Endothelial cell of umbilical vein (primary cell): ENCODE data around the gene TRIM68. TPM values are rescaled to one million over a fixed set of nuclear protein-coding genes. Genes with fewer than 3 reads are reported as not detected.
A peak's percentile ranks its signal among the peaks of the same experiment; 100 is the strongest.

Source experiments
- BruUV-seq: library from RNA; stranded (reverse); fragments of 400-500 nt; replicated peaks from 2 replicates; lab custom pipeline; 2021; lab: Mats Ljungman, UMichigan
- CTCF ChIA-PET: fragments of 300-600, 350-600 bp; sonication (Branson Sonifier 250); formaldehyde crosslinking; loops from one replicate; lab custom pipeline; 2021; ENCODE audit warnings: antibody characterized with exemption, inconsistent platforms; lab: Charles Lee
- POLR2A ChIA-PET: fragments of 300-600, 350-600 bp; sonication (Branson Sonifier 250); formaldehyde crosslinking; loops from one replicate; lab custom pipeline; 2021; ENCODE audit warnings: antibody characterized with exemption, inconsistent platforms; lab: Charles Lee
- DNase-seq: peaks from one replicate; pipeline ENCODE4 v3.0.0-alpha.2; 2011; ENCODE audit warnings: low read depth, low spot score
- FAIRE-seq: peaks from 2 replicates; lab custom pipeline; 2011; peaks lifted over from hg19 to GRCh38; lab: Jason Lieb, UNC
- H2AFZ ChIP-seq: 2 replicates; pipeline ENCODE4 v1.6.0; 2012; ENCODE audit warnings: low read depth, low read length, control low read depth, inconsistent platforms
- H3K27ac ChIP-seq: 2 replicates; pipeline ENCODE4 v1.5.1; 2011; ENCODE audit warnings: low read depth, mild to moderate bottlenecking, control low read depth, low read length, moderate library complexity; ENCODE audit not compliant: insufficient read depth
- H3K27me3 ChIP-seq, 2 experiments: 2 replicates each; pipeline versions ENCODE4 v1.6.0 to v1.6.1; 2011; ENCODE audit warnings: low read length in 2 of 2, mixed read lengths in 1 of 2; ENCODE audit not compliant: control insufficient read depth in 2 of 2, insufficient read depth in 2 of 2
- H3K36me3 ChIP-seq, 2 experiments: 2 replicates in 1 of 2; 3 replicates in 1 of 2; pipeline ENCODE4 v1.5.1; 2011; ENCODE audit warnings: low read length in 2 of 2, mild to moderate bottlenecking in 1 of 2, moderate library complexity in 1 of 2; ENCODE audit not compliant: control insufficient read depth in 2 of 2, insufficient read depth in 2 of 2; ENCODE audit errors: extremely low read depth in 1 of 2
- H3K4me1 ChIP-seq: 3 replicates; pipeline ENCODE4 v1.5.1; 2011; ENCODE audit warnings: mild to moderate bottlenecking, low read length; ENCODE audit not compliant: control insufficient read depth, insufficient read depth; ENCODE audit errors: extremely low read depth
- H3K4me2 ChIP-seq: 2 replicates; pipeline ENCODE4 v1.6.1; 2011; ENCODE audit warnings: low read length, control low read depth, mixed read lengths; ENCODE audit not compliant: insufficient read depth
- H3K4me3 ChIP-seq, 3 experiments: fragments of 200-600 bp in 1 of 3; sonication (generic), shearing (Covaris generic) in 1 of 3; replicated peaks in 1 of 3; 2 replicates each; pipeline ENCODE4 v1.5.1; 2011 to 2016; ENCODE audit warnings: control low read depth in 3 of 3, low read length in 3 of 3, mild to moderate bottlenecking in 2 of 3, inconsistent platforms in 1 of 3, low read depth in 1 of 3, moderate library complexity in 1 of 3; ENCODE audit not compliant: insufficient read depth in 1 of 3
- H3K79me2 ChIP-seq: 2 replicates; pipeline ENCODE4 v1.6.0; 2012; ENCODE audit warnings: low read length, inconsistent platforms; ENCODE audit not compliant: control insufficient read depth, insufficient read depth
- H3K9ac ChIP-seq: replicated peaks from 2 replicates; pipeline ENCODE3; 2011; ENCODE audit warnings: low read length, control low read depth; ENCODE audit not compliant: insufficient read depth; ENCODE audit errors: extremely low read depth
- H3K9me1 ChIP-seq: replicated peaks from 3 replicates; pipeline ENCODE4 v1.6.0; 2011; ENCODE audit warnings: mild to moderate bottlenecking, low read length; ENCODE audit not compliant: control insufficient read depth, insufficient read depth; ENCODE audit errors: extremely low read depth
- H3K9me3 ChIP-seq: replicated peaks from 2 replicates; pipeline ENCODE4 v1.5.1; 2012; ENCODE audit warnings: low read length, inconsistent platforms; ENCODE audit not compliant: control insufficient read depth, insufficient read depth
- H4K20me1 ChIP-seq: replicated peaks from 2 replicates; pipeline ENCODE3; 2011; ENCODE audit warnings: mild to moderate bottlenecking, low read length; ENCODE audit not compliant: control insufficient read depth, insufficient read depth; ENCODE audit errors: extremely low read depth
- CTCF ChIP-seq, 2 donors: IDR thresholded peaks; 1 replicate in 1 of 2; 2 replicates in 1 of 2; pipeline ENCODE4 v1.5.1; 2011; ENCODE audit warnings: low read length in 2 of 2, mild to moderate bottlenecking in 2 of 2, moderate library complexity in 2 of 2, control low read depth in 1 of 2, inconsistent platforms in 1 of 2, low read depth in 1 of 2; ENCODE audit not compliant: insufficient read depth in 1 of 2; ENCODE audit errors: extremely low read depth in 1 of 2
- EZH2 ChIP-seq: IDR thresholded peaks from 2 replicates; pipeline ENCODE4 v1.6.1; 2012; ENCODE audit warnings: borderline replicate concordance, low read depth, mild to moderate bottlenecking, moderate library complexity, low read length, inconsistent platforms; ENCODE audit not compliant: severe bottlenecking
- FOS ChIP-seq: IDR thresholded peaks from 2 replicates; pipeline ENCODE4 v1.6.1; 2011; ENCODE audit warnings: mild to moderate bottlenecking, low read length, moderate library complexity, borderline replicate concordance; ENCODE audit not compliant: insufficient read depth
- GATA2 ChIP-seq: IDR thresholded peaks from 2 replicates; pipeline ENCODE4 v1.7.0; 2011; ENCODE audit warnings: low read depth, mild to moderate bottlenecking, moderate library complexity, mixed read lengths, low read length; ENCODE audit not compliant: insufficient read length, insufficient read depth
- JUN ChIP-seq: IDR thresholded peaks from 2 replicates; pipeline ENCODE4 v1.6.1; 2011; ENCODE audit warnings: borderline replicate concordance, low read depth; ENCODE audit not compliant: insufficient read length, insufficient read depth
- MAX ChIP-seq: IDR thresholded peaks from 2 replicates; pipeline ENCODE4 v1.6.1; 2011; ENCODE audit not compliant: insufficient read depth, insufficient read length
- MYC ChIP-seq: IDR thresholded peaks from one replicate; pipeline ENCODE4 v1.6.1; 2011; ENCODE audit warnings: mild to moderate bottlenecking, low read depth, low read length
- POLR2A ChIP-seq: IDR thresholded peaks from 2 replicates; pipeline ENCODE4 v1.6.1; 2012; ENCODE audit warnings: low read depth, mild to moderate bottlenecking, control low read depth, low read length
- POLR2AphosphoS5 ChIP-seq: IDR thresholded peaks from 2 replicates; pipeline ENCODE4 v1.6.1; 2012; ENCODE audit warnings: low read depth, mild to moderate bottlenecking, control low read depth, low read length, moderate library complexity; ENCODE audit not compliant: insufficient read depth
- dilution Hi-C: fragments of 300-500 bp; cut with MboI; formaldehyde crosslinking; loops from one replicate; pipeline ENCODE4 v1.15.0; 2019; ENCODE audit warnings: low sequenced_read_pairs; ENCODE audit not compliant: extremely low pct_ligation_motif_present
- intact Hi-C: fragments of 100-400 bp; cut with micrococcal nuclease; formaldehyde crosslinking; loops from one replicate; pipeline ENCODE4 v1.10.0; 2022
- polyA plus RNA-seq, 4 experiments: library from polyadenylated mRNA; depleted of rRNA in 3 of 4; stranded (reverse) in 3 of 4; unstranded in 1 of 4; fragments of >200 nt; gene quantifications; 2 replicates each; pipeline versions ENCODE4 v1.2.1 to v1.2.3, GENCODE V29; 2011 to 2012; ENCODE audit warnings: missing spikeins in 1 of 4
- total RNA-seq: library from RNA; stranded (reverse); gene quantifications from 2 replicates; pipeline ENCODE4 v1.2.3, GENCODE V29; 2021

The TRIM68 gene
- total and polyA plus RNA-seq, 2 donors (not counting 3 experiments of a cell fraction or from before 2014, with no cell fraction given): 8.1 to 11.3 TPM

- Histone ChIP-seq H2AFZ (peak overlapping the region; percentile 97), H3K9ac (peak overlapping the region; percentile 95), H3K79me2 (no peaks in the 10 kb centered on the region), H3K4me3 (peak overlapping the region; percentile 59 to 93 (median 88)), H3K36me3 (peaks cover 3 to 8% of the 10 kb centered on the region in 2 experiments), H3K4me1 (peaks cover 10% of the 10 kb centered on the region), H3K9me1 (no peaks in the 10 kb centered on the region), H3K27me3 (no peaks in the 10 kb centered on the region), H4K20me1 (no peaks in the 10 kb centered on the region), H3K27ac (peak overlapping the region; percentile 83), H3K9me3 (no peaks in the 10 kb centered on the region), H3K4me2 (peak overlapping the region; percentile 97)
- no peak for TF ChIP-seq MYC
- no peak for TF ChIP-seq JUN
- no peak for TF ChIP-seq MAX
- no peak for TF ChIP-seq GATA2
- TF ChIP-seq CTCF (IDR thresholded peaks at IDR 0.05; ENCODE audit: extremely low read depth in 1 of 2, insufficient read depth in 1 of 2, low read depth in 1 of 2, low read length in 2 of 2): no peak
- TF ChIP-seq POLR2AphosphoS5: no peak
- TF ChIP-seq FOS: no peak
- no peak for TF ChIP-seq EZH2
- no peak for TF ChIP-seq POLR2A
- POLR2A ChIA-PET: no interaction called here
- CTCF ChIA-PET: interaction anchor here (1.2 to 4.5 kb wide), 4 partner anchors 30 to 425 kb away, joined by 3 to 19 read pairs (median 6); partner anchors contain the start of gene OR51D1
- FAIRE-seq: no peak
- intact Hi-C loops: loop anchor here (5.0 to 10.0 kb wide), 3 partner anchors 125 to 1628 kb away; partner anchors contain the start of genes CNGA4, FHIP1B, OR52K1 and TRIM21
- BruUV-seq: no TSS peak
- peak; percentile 50 for DNase-seq
- dilution Hi-C loops: no loop called here
Observed at GRCh38 chr11:4607096-4607495, 935 bp downstream of the TRIM68 start.
